ENCODE results near the gene LACTBL1.
A peak's percentile ranks its signal among the peaks of the same experiment; 100 is the strongest.

Gene LACTBL1

DNA sequence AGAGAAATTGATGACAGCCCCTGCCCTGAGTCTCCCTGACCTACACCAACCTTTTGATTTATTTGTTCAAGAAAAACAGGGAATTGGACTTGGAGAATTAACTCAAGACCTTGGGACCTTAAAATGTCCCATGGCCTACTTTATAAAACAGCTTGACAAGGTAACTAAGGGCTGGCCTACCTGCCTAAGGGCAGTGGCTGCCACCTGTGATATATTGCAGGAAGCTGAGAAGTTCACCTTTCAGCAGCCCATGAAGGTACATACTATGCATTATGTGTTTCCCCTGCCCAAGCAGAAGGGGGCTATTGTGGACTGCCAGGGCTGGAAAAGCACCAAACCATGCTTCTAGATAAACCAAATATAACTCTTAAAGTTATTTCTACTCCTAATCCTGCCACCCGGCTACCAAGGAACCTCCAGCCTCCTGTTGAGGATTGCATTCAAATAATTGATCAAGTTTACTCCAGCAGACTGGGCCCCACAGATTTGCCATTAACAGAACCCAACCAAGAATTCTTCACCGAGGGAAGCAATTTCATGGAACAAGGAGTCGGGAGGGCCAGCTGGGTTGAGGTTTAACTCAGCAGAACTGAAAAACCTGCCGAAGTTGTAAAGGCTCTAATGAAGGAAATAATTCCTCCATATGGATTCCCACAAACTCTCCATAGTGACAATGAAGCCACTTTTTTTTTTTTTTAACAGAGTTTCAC is 28.2 kb downstream of the LACTBL1 start:
- no peak for DNase-seq (ENCODE audit: low spot score)

DNA sequence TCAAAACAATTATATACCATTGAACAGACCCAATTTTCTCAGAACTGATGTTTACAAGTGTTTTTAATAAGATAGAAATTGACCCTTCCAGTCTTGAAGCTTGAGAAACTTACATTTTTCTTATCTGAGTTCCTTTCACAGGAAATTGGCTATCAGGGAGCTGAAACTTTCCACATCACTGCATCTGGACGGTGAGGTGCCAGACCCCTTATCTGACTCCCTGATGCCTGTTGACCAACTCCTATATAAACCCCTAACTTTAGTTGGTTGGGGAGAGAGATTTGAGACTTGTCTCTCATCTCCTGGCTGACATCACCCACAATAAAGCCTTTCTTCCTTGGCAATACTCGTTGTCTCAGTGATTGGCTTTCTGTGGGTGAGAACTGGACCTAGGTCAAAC is 31.4 kb downstream of the LACTBL1 start:
- DNase-seq (ENCODE audit: low spot score), result no peak

DNA sequence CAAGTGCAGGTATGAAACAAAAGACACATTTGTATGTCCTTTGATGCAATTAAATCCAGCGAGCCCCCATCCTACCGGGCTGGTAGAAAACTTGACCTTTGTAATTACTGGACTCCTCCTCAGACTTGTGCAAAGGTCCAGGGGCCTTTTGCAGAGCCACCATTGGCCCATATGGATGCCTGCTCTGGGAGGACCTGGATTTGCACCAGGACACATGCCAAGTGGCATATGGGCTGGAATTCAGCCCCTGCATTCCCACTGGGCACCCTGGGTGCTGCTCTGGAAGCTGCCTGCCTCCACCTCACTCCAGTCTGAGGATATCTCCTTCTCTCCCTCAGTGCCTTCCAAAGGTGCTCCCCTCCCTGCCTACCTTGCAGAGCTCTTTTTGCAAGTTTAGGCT is 36.0 kb downstream of the LACTBL1 start:
- DNase-seq (ENCODE audit: low spot score), result no peak

DNA sequence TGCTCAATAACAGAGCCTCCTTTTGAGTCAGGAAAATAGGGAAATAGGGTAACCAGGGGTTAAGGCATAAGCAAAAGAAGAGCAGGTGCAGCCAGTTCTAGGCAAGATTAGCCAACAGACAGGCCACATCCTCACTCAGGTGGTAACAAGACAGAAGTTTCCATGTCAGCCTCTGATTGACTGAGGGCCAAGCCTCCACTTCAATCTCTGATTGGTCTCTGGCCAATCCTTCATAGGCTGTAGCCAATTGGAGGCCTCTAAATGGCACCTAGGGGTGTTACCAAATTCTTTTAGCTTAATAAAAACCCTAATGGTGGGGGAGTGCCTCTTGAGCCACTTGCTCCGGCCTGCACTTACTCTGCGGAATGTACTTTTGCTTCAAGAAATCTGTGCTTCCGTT is 37.2 kb downstream of the LACTBL1 start:
- DNase-seq (ENCODE audit: low spot score), result peak; percentile 41

DNA sequence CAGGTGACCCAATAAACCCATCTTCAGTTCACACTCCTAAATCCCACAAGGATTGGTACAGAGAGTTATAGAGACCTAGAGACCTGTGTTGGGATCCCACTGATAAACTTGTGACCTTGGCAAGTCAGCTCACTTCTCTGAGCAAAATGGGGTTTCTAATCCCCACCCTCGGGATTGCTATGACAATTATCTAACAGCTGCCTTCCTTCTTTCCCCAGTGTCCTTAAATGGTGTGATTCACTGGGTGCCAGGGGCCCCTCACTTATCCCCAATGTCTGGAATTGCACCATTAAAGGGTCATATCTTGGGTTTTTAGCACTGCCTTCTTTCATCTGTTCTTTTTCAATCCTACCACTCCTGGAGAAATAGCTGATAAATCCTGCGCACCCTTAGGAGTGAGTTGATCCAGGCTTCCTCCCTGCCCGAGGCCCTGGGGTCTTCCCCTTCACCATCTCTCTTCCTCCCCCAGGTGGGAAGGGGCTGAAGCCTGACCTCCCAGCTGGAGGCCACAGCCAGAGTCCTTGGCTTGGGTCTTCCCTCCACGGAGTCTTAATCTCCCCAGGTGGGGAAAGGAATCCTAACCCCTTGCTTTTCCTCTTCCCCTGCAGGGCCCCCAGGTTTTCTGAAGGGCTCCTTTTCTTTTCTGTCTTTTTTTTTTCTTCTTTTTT is 39.7 kb downstream of the LACTBL1 start:
- no peak for DNase-seq (ENCODE audit: low spot score)

DNA sequence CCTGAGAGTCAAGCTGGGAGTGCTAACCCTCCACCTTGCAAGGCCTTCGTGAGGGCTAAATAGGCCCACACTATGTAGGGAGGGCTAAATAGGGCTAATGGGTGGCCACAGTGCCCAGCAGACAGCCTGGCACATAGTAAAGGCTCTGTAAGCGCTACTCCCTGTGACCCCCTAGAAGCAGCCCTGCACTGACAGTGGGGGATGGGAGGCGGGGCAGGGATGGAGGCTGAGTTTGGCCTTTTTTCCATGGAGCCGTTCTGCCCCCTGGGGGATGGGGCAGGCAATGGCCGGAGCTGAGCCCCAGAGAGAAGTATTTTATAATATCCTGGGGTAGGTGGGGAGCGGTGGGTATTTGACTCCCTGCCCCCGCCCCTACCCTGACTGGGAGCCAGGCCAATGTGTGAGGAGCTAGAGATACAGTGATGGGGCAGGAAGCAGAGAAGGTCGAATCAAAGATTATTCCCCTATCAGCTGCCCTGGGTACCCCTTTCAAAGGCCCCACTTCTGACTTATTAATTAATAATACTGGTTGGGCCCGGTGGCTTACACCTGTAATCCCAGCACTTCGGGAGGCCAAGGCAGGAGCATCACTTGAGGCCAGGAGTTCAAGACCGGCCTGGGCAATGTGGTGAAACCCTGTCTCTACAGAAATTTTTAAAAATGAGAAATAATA is 42.3 kb downstream of the LACTBL1 start:
- peak; percentile 72 for DNase-seq (ENCODE audit: low spot score)

DNA sequence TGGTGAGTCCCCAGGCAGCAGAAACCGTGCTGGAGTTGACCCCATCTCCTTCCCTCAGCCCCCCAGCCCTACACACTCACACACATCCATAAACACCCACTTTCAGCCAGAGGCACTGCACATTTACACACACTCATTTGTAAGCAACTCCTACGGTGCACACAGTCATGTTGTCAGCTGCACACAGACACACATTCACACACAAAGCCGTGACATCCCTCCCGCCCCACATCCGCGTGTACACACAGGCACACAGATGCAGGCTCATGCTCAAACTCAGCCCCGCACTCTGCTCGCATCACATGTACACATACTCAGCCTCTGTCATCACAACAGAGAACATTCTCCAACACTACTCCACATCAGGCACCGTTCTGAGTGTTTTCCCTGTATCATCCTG is 47.6 kb downstream of the LACTBL1 start:
- no peak for DNase-seq (ENCODE audit: low spot score)

DNA sequence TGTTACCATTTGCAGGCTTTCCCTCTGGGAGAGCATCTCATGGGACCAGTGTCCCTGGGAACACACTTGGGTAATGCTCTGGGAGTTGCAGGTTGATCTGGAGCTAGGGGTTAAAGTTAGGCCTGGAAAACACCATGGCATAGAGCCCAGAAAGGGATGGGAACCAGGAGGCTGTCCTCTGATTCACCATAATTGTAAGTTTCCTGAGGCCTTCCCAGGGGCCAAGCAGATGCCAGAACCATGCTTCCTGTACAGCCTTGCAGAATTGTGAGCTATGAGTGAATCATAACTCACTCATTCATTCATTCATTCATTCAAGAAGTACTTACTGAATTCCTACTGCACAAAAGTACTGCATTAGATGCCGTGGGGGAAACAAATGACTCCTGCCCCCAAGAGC is 50.0 kb downstream of the LACTBL1 start:
- no peak for DNase-seq (ENCODE audit: low spot score)

DNA sequence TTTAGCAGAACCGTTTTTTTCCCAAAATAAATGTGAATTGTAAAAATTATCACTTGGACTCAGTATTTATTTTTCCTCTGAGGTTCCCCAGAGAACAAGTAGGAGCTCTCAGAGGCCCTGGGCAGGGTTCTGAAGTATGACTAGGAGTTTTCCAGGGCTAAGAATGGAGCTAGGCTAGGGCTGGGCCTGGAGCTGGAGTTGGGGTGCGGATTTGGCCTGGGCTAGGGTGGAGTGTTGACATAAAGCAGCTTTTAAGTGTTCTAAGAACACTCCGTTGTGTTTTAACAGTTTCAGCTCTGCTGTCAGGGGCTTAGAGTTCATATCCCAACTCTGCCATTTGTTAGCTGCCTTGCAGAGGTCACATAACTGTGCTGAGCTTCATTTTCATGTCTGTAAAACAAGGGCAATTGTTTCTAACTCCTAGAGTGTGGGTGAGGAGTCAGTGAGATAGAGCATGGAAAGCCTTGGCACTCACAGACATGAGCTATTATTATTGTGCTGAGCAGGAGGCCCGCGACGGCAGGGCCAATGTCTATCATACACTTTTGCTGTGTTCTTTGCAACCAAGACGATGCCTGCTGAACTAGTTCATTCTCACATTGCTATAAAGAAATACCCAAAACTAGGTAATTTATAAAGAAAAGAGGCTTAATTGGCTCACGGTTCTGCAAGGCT is 51.1 kb downstream of the LACTBL1 start:
- no peak for DNase-seq (ENCODE audit: low spot score)

DNA sequence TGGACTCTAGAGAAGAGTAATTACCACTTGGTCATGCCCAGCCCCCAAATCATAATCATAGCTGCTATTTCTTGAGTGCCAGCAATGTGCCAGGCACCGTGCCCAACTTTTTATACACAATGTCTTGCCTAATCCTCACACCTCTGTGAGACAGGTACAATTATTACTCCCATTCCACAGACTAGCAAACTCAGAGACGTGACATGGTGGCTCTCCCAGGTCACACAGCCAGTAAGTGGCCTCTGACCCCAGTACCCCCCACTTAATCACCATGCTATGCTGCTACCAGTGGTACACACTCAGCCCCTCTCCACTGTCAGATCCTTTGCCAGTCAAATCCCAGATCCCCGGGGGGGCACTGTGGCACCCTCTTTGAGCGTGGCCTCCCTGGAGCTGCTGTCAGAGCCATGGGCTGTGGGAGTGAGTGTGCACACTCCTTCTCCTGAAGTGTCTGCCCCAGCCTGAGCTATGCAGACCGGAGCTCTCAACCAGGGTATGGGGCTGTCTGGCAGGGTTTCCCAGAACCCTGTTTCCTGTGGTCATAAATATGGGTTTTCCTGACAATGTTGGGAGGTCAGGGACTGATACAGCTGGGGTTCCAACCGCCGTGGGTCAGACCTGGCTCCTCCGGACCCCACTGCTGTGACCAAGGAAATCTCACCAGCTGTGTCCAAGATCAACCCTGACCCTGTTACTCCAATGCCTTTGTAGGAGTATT is 51.8 kb downstream of the LACTBL1 start:
- DNase-seq (ENCODE audit: low spot score), result no peak

DNA sequence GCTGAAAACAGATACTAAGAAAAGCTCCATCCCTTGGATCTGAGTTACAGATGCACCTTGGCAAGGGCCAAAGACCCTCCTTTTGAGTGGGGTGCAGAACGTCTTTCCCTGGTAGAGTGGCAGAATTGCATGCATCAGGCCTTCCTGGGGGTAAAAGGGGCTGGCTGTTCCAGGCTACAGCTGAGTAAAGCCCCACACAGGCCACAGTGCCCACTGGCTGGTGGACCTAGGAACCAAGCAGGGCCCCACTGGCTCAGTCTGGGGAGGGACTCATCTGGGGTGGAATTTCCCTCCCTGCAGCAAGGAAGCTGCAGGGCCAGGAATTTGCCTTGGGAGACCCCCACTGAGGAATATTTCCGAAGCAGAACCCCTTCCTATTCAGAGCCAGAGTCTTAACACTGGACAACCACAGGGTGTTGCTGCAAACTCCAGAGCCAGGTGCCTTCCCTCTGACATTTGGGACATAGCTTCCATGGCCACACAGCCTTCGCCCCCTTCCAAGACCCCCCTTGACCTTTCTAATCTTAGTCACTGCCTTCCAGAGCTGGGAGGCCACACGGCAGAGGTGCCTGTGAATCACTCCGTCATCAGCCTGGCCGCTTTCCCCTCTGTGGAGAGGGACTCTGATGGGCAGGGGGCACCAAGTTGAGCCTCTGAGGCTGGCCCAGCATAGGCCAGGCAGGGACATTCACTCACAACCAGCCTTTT is 52.5 kb downstream of the LACTBL1 start:
- DNase-seq (ENCODE audit: low spot score), result no peak

DNA sequence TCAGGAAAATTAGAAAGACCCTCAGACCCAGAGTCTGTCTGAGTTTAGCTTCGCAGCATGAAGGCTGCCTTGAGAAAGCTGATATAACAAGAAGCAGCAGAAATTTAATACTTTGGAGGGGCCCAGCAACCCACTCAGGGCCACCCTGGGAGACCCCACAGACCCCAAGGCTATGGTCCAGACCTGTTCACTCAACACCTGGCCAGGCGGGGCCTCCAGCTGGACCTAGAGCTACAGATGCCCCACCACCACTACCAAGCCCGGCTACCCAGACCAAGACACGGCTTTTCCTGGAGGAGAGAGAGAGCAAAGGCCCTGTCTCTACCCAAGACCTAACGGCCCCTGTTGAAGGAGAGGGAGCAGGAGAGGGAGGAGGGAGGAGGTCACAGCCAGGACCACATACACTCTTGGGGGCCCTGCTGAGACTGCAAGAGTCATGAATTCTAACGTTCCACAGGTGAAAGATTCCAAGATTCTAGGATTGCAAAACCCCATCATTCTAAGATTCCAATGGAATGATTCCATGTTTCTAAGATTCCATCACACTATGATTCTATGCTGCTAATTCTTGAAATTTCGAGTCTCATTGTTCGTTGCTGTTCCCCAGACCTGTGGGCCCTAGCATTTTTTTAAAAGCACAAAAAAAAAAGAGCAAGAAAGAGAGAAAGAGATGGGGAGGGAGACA is 53.2 kb downstream of the LACTBL1 start:
- no peak for DNase-seq (ENCODE audit: low spot score)

DNA sequence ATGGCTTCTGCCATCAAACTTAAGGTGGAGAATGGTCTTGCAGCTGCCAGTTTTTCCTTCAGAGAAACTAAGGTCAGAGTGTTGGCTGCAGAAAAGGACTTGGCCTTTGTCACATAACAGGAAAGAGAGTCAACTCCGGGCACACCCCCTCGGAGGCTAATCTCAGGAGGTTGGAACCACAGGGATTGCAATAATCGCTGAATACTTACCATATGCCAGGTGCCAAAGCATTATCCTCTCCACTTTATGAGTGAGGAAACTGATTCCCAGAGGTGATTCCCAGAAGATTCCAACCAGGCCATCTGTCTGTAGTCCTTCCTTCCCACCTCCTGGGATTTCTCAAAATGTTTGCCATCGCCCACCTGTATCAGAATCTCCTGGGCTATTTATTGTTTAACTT is 54.0 kb downstream of the LACTBL1 start:
- no peak for DNase-seq (ENCODE audit: low spot score)

DNA sequence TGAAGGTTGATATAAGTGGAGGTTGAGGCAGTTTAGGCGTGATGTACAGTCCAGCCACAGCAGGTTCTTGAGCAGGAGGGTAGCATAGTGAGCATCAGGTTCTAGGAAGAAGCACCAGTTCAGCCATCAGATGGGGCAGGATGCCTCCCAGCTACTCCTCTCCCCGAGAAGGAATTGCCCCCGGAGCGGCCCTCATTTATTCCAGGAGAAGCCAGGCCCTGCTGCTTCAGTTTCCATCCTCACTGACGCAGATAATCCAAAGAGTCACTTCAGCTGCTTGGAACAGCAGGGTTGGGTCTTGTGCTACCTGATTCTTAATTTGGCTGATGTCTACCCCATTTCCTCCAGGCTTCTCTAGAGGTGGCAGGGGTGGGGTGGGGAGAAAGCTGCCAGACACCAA is 54.7 kb downstream of the LACTBL1 start:
- no peak for DNase-seq (ENCODE audit: low spot score)

DNA sequence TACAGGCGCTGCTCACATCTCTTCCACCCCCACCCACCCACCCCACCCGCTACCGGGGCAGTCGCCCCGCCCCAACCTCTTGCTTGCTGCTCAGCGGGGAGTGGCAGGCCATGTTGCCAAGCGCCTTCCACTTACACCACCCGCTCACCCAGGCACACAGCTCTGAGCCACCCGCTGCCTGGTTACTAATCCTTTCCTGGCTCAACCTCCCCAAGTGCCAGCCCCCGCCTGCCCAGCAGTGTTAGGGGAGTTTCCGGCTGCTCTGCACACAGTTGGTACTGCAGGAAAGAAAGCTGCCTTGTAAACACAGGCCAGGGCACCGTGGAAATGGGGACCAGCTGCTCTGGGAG is 56.2 kb downstream of the LACTBL1 start:
- peak; percentile 10 for DNase-seq (ENCODE audit: low spot score)

DNA sequence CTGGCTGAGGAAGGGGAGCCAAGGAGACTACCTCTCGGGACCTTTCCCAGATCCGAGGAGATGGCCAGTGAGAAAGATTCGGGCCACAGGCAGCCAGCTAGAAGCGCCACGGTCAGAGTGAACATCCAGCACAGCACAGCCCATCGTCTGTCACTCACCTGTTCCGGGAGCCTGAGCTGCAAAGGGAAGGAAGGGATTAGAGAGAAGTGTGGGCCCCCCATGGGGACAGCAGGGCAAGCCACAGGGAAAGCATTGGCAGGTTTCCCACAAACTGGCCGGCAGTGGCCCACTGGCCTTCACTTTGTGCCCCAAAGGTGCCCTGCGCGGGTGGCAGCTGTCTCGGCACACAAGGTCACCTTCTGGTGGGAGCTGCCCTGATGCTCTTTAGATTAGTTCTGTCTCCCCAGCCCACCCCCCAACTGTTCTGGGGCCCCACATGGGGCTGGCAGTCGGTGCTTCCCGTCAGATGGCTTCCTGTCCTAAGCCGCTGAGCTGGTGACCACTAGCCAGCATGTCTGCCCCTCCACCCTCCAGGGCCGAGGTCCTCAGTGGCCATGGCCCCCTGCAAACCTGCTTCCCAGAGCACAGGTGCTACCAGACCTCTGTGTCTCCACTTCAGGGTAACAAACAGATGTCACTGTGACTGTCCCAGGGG is 56.7 kb downstream of the LACTBL1 start:
- no peak for DNase-seq (ENCODE audit: low spot score)

DNA sequence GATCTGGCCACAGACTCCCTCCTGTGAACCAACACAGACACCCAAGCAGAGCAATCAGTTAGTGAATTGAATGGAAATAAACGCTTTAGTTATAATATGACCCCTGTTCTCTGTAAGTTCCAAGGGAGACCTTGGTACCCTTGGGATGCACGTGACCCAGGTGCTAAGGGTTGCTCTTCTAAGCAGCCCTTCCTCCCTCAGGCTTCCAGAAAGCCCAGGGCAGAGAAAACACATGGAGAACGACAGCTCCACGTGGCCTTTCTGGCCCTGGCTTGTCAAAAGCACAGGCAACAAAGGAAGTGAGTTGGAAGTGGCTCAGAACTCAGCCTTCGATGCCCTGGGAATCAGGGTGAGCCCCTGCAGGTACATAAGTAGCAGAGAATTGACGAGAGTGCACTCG is 57.4 kb downstream of the LACTBL1 start:
- no peak for DNase-seq (ENCODE audit: low spot score)

DNA sequence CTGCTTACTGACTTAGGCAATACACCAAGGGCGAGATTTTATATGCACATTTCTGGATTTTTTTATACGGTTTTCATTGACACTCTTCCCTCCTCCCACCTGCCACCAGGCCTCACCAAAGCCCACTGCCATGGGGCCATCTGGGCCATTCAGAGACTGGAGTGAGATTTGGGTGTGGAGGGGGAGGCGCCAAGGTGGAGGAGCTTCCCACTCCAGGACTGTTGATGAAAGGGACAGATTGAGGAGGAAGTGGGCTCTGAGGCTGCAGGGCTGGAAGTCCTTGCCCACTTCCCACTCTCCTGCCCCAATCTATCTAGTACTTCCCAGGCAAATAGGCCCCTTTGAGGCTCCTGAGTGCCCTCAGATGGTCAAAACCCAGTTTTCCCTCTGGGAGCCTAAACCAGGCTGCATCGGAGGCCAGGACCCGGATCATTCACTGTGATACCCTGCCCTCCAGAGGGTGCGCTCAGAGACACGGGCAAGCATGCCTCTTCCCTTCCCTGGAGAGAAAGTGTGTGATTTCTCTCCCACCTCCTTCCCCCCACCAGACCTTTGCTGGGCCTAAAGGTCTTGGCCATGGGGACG is 57.9 kb downstream of the LACTBL1 start:
- no peak for DNase-seq (ENCODE audit: low spot score)

DNA sequence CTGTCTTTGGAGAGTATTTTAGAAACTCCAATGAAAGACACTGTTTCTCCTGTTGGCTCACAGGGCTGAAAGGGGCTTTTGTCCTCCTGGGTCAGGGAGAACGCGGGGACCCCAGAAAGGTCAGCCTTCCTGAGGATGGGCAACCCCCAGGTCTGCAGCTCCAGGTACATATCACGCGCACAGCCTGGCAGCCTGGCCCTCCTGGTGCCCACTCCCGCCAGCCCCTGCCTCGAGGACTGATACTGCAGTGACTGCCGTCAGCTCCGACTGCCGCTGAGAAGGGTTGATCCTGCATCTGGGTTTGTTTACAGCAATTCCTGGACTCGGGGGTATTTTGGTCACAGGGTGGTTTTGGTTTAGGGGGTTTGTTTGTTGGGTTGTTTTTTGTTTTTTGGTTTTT is 58.5 kb downstream of the LACTBL1 start:
- no peak for DNase-seq (ENCODE audit: low spot score)
